ENCODE measurements around the gene ZBTB18. TPM values are rescaled to one million over a fixed set of nuclear protein-coding genes. Genes with fewer than 3 reads are reported as not detected.

ZBTB18 gene
- total and polyA plus RNA-seq, 7 donors: 7.4 to 19.7 (median 15.3) TPM

DNA sequence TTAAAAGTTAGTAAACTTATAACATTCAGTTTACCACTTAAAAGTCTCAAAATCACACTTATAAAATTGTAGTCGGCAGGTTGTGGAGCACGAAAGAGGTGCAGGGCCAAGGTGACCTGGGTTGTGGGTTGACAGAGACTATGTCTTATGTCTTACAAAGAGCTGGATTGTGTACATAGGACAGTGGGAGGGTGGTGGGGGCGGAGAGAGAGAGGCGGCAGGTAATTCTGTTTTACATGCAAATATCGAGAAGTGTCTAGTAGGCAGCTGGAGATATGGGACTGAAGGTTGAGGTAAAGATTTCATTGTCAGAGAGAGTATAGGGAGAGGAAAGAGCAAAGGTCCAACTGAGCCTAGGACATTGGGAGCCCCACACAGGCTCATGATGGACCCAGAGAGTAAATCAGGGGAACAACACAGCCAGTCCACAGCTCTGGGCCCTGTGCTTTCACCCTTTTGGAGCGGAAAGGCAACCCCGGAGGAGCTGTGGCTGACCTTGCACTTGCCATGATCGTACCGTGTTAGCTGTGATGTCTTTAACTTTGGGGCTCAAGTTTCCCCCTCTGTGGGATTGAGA, 28.1 kb upstream of the ZBTB18 start:
- H3K27me3 ChIP-seq: no peaks in the 10 kb centered on the region
- H3K27ac ChIP-seq: no peak overlapping the region
- no peaks in the 10 kb centered on the region for H3K36me3 ChIP-seq
- DNase-seq: no peak
- H3K4me1 ChIP-seq: no peaks in the 10 kb centered on the region
- no peak overlapping the region for H3K4me3 ChIP-seq
- 79 to 87% methylated on average over 9 of the region's 9 CpGs for WGBS, 2 donors
- no peaks in the 10 kb centered on the region for H3K9me3 ChIP-seq
- intact Hi-C loops (cut with DNase I): no loop called here
- TF ChIP-seq POLR2A (IDR thresholded peaks at IDR 0.05) (no peak), EP300 (IDR thresholded peaks at IDR 0.05) (no peak), POLR2AphosphoS5 (IDR thresholded peaks at IDR 0.05) (no peak)
- TF ChIP-seq, protein P1, sequence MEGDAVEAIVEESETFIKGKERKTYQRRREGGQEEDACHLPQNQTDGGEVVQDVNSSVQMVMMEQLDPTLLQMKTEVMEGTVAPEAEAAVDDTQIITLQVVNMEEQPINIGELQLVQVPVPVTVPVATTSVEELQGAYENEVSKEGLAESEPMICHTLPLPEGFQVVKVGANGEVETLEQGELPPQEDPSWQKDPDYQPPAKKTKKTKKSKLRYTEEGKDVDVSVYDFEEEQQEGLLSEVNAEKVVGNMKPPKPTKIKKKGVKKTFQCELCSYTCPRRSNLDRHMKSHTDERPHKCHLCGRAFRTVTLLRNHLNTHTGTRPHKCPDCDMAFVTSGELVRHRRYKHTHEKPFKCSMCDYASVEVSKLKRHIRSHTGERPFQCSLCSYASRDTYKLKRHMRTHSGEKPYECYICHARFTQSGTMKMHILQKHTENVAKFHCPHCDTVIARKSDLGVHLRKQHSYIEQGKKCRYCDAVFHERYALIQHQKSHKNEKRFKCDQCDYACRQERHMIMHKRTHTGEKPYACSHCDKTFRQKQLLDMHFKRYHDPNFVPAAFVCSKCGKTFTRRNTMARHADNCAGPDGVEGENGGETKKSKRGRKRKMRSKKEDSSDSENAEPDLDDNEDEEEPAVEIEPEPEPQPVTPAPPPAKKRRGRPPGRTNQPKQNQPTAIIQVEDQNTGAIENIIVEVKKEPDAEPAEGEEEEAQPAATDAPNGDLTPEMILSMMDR (IDR thresholded peaks at IDR 0.05): no peak

DNA sequence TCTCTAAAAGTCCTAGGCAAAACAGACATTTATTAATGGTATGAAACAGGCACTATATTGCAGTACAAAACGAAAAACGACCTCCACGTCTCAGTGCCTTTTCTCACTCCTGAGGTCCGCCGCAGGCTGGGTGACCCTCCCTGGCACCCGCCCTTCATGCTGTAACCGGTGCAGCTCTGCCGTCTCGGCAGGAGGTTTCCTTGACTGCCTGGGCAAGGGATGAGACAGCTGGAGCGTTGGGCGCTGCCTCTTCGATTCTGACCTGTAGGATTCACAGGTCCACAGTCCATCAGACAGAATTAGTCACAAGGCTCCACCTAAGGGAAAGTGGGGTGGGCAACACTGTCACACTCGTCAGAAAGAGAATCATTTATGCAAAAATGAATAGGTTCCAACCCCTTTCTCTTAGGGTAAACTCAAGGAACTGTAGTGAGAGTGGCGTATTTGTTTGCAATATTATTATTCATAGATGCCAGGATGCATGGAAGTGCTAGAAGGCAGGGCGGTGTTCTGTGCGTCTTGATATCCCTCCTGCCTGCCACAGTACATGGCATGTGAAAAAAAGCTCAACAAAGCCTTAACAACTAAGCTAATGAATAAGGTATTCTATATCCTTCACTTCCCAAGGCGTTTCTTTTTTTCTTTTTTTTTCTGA, 23.5 kb upstream of the ZBTB18 start:
- no peak overlapping the region for H3K4me3 ChIP-seq
- H3K27ac ChIP-seq: no peak overlapping the region
- no peaks in the 10 kb centered on the region for H3K27me3 ChIP-seq
- WGBS, 2 donors: 87 to 89% methylated on average over 17 of the region's 17 CpGs
- intact Hi-C loops (cut with DNase I): no loop called here
- H3K36me3 ChIP-seq: no peaks in the 10 kb centered on the region
- no peaks in the 10 kb centered on the region for H3K9me3 ChIP-seq
- TF ChIP-seq POLR2A (IDR thresholded peaks at IDR 0.05): no peak
- TF ChIP-seq EP300 (IDR thresholded peaks at IDR 0.05): no peak
- TF ChIP-seq, protein P1 (IDR thresholded peaks at IDR 0.05): no peak
- TF ChIP-seq POLR2AphosphoS5 (IDR thresholded peaks at IDR 0.05): no peak
- H3K4me1 ChIP-seq: no peaks in the 10 kb centered on the region
- DNase-seq: no peak

DNA sequence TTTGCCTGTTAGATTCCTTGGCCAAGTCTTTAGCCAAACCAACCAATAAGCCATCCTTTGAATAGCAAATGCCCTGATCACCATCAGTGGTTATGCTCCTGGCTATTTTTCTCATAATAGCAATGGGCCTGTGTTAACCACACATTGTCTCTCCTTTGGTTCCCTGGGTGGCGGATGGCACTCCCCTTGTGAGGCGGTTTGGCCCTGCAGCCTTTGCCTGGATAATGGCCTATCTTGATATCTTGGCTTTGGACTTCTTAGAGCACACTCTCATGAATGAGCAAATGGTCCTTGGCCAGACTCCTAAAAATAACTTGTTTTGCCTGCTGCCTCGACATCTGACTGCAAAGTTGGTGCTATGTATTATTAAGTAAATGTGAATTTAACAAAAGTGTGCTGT, 22.4 kb upstream of the ZBTB18 start:
- Histone ChIP-seq H3K36me3 (no peaks in the 10 kb centered on the region), H3K4me1 (no peaks in the 10 kb centered on the region), H3K9me3 (no peaks in the 10 kb centered on the region), H3K4me3 (no peak overlapping the region), H3K27ac (no peak overlapping the region), H3K27me3 (no peaks in the 10 kb centered on the region)
- DNase-seq: no peak
- intact Hi-C loops (cut with DNase I): no loop called here
- no peak for TF ChIP-seq EP300 (IDR thresholded peaks at IDR 0.05)
- TF ChIP-seq POLR2AphosphoS5 (IDR thresholded peaks at IDR 0.05): no peak
- TF ChIP-seq, protein P1 (IDR thresholded peaks at IDR 0.05): no peak
- WGBS, 2 donors: 89 to 90% methylated on average over 3 of the region's 3 CpGs

DNA sequence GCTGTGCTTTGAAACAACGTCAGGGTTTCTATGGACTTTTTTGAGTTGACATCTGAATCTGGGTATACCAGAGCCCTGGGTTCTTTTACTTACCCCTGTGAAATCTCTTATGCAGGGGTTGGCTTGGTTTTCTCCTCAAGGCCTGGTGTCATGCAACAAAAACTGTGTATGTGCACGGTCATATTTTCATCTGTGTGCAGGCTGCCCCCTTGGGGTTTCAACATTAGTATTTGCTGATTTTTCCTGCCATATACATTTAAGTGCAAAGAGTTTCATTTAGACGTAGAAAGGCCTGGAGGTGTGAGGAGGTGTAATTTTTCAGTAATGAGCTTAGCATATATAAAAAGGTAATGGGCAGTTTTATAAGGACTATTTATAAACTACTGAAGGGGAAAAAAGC, 22.0 kb upstream of the ZBTB18 start:
- no peaks in the 10 kb centered on the region for H3K36me3 ChIP-seq
- no peaks in the 10 kb centered on the region for H3K9me3 ChIP-seq
- H3K27ac ChIP-seq: no peak overlapping the region
- H3K27me3 ChIP-seq: no peaks in the 10 kb centered on the region
- TF ChIP-seq POLR2AphosphoS5 (IDR thresholded peaks at IDR 0.05) (no peak), POLR2A (IDR thresholded peaks at IDR 0.05) (no peak), EP300 (IDR thresholded peaks at IDR 0.05) (no peak)
- TF ChIP-seq, protein P1 (IDR thresholded peaks at IDR 0.05): no peak
- DNase-seq: no peak
- intact Hi-C loops (cut with DNase I): no loop called here
- no peak overlapping the region for H3K4me3 ChIP-seq
- H3K4me1 ChIP-seq: no peaks in the 10 kb centered on the region
- 75 to 85% methylated on average over 3 of the region's 3 CpGs for WGBS, 2 donors

Measured in sigmoid colon (tissue), 7 donors.